Uterus (tissue), 4 donors: ENCODE data around the gene EBP. TPM values are rescaled to one million over a fixed set of nuclear protein-coding genes. Genes with fewer than 3 reads are reported as not detected.

Experiments
- DNase-seq, 2 donors: peaks; one replicate each; pipeline ENCODE4 v3.0.0-alpha.2; 2019 to 2020
- H3K27ac ChIP-seq, 2 donors: fragments of 200-600 bp; sonication (generic); 1 replicate in 1 of 2; 2 replicates in 1 of 2; pipeline ENCODE4 v1.5.1; 2016 to 2018
- H3K27me3 ChIP-seq, 2 donors: fragments of 200-600 bp; sonication (generic); one replicate each; pipeline ENCODE4 v1.5.1; 2018 to 2019; ENCODE audit warnings: control low read depth in 1 of 2
- H3K36me3 ChIP-seq, 2 donors: fragments of 200-600 bp; sonication (generic); one replicate each; pipeline ENCODE4 v1.5.1; 2019; ENCODE audit warnings: control low read depth in 1 of 2
- H3K4me1 ChIP-seq, 2 donors: fragments of 200-600 bp; sonication (generic); one replicate each; pipeline ENCODE4 v1.5.1; 2018 to 2019; ENCODE audit warnings: control low read depth in 1 of 2
- H3K4me3 ChIP-seq, 2 donors: fragments of 200-600 bp; sonication (generic); 1 replicate in 1 of 2; 2 replicates in 1 of 2; pipeline ENCODE4 v1.5.1; 2018 to 2019; ENCODE audit warnings: mild to moderate bottlenecking in 1 of 2
- H3K9me3 ChIP-seq, 2 donors: fragments of 200-600 bp; sonication (generic); one replicate each; pipeline ENCODE4 v1.5.1; 2019; ENCODE audit warnings: control low read depth in 1 of 2
- POLR2A ChIP-seq, 2 donors: fragments of 450-650 bp; IDR thresholded peaks; one replicate each; pipeline ENCODE4 v1.6.1; 2016; ENCODE audit warnings: antibody characterized with exemption in 2 of 2, mild to moderate bottlenecking in 1 of 2, moderate library complexity in 1 of 2
- intact Hi-C: fragments of 100-400 bp; cut with DNase I; formaldehyde crosslinking; loops from one replicate; pipeline ENCODE4 v1.15.1; 2023; ENCODE audit warnings: low total_unique reads
- total RNA-seq, 4 donors: library from RNA; depleted of rRNA in 3 of 4; stranded (reverse); fragments of >200 nt in 3 of 4; gene quantifications; one replicate each; pipeline versions ENCODE4 v1.1.0 to v1.2.4, GENCODE V29; 2014 to 2023
- TF ChIP-seq, protein P1 (sequence below), 4 experiments: fragments of 200-600 bp in 2 of 4; fragments of 450-650 bp in 2 of 4; sonication (generic) in 2 of 4; IDR thresholded peaks; one replicate each; pipeline ENCODE4 v1.5.1; 2016 to 2019; ENCODE audit warnings: antibody characterized with exemption in 4 of 4, mild to moderate bottlenecking in 2 of 4, moderate library complexity in 1 of 4
- donor health status: DM: yes; HTN: yes; CAD: no.

The EBP gene
- total RNA-seq, 4 donors from 2014 or later, result 2.4 to 23.0 (median 22.1) TPM; not detected in 1

GRCh38 chrX:48559636-48560035 lies 38.0 kb downstream of the EBP start:
- no peaks in the 10 kb centered on the region for H3K36me3 ChIP-seq
- no peaks in the 10 kb centered on the region for H3K4me1 ChIP-seq
- TF ChIP-seq, protein P1, sequence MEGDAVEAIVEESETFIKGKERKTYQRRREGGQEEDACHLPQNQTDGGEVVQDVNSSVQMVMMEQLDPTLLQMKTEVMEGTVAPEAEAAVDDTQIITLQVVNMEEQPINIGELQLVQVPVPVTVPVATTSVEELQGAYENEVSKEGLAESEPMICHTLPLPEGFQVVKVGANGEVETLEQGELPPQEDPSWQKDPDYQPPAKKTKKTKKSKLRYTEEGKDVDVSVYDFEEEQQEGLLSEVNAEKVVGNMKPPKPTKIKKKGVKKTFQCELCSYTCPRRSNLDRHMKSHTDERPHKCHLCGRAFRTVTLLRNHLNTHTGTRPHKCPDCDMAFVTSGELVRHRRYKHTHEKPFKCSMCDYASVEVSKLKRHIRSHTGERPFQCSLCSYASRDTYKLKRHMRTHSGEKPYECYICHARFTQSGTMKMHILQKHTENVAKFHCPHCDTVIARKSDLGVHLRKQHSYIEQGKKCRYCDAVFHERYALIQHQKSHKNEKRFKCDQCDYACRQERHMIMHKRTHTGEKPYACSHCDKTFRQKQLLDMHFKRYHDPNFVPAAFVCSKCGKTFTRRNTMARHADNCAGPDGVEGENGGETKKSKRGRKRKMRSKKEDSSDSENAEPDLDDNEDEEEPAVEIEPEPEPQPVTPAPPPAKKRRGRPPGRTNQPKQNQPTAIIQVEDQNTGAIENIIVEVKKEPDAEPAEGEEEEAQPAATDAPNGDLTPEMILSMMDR (IDR thresholded peaks at IDR 0.05), result no peak
- no peak for TF ChIP-seq POLR2A (IDR thresholded peaks at IDR 0.05)
- H3K27me3 ChIP-seq, result no peaks in the 10 kb centered on the region
- H3K27ac ChIP-seq, result no peak overlapping the region
- H3K9me3 ChIP-seq, result no peaks in the 10 kb centered on the region
- intact Hi-C loops, result no loop called here
- no peak for DNase-seq
- H3K4me3 ChIP-seq, result no peak overlapping the region

DNA sequence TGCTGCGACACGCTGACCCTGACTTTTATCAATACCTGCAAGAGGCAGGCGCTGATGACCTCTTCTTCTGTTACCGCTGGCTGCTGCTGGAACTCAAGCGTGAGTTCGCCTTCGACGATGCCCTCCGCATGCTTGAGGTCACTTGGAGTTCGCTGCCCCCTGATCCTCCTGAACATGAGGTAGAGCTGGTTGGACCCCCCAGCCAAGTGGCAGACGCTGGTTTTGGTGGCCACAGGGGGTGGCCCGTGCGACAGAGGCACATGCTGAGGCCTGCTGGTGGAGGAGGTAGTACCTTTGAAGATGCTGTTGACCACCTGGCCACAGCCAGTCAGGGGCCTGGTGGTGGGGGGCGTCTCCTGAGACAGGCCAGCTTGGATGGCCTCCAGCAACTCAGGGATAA lies 38.4 kb downstream of the EBP start:
- intact Hi-C loops, result no loop called here
- no peak overlapping the region for H3K4me3 ChIP-seq
- no peak for TF ChIP-seq POLR2A (IDR thresholded peaks at IDR 0.05)
- TF ChIP-seq, protein P1 (IDR thresholded peaks at IDR 0.05), result no peak
- no peaks in the 10 kb centered on the region for H3K27me3 ChIP-seq
- no peak overlapping the region for H3K27ac ChIP-seq
- H3K4me1 ChIP-seq, result no peaks in the 10 kb centered on the region
- DNase-seq, result no peak
- H3K36me3 ChIP-seq, result no peaks in the 10 kb centered on the region
- H3K9me3 ChIP-seq, result no peaks in the 10 kb centered on the region

- no peak for DNase-seq
- Histone ChIP-seq H3K4me1 (no peaks in the 10 kb centered on the region), H3K36me3 (no peaks in the 10 kb centered on the region), H3K27me3 (no peaks in the 10 kb centered on the region), H3K27ac (no peak overlapping the region), H3K4me3 (no peak overlapping the region), H3K9me3 (no peaks in the 10 kb centered on the region)
- TF ChIP-seq POLR2A (IDR thresholded peaks at IDR 0.05), result no peak
- TF ChIP-seq, protein P1 (IDR thresholded peaks at IDR 0.05), result no peak
- intact Hi-C loops, result no loop called here
These were observed 39.1 kb downstream of the EBP start for GRCh38 chrX:48560681-48561080.

- no peak for DNase-seq
- Histone ChIP-seq H3K4me3 (no peak overlapping the region), H3K27me3 (no peaks in the 10 kb centered on the region), H3K4me1 (no peaks in the 10 kb centered on the region), H3K36me3 (no peaks in the 10 kb centered on the region), H3K27ac (no peak overlapping the region), H3K9me3 (no peaks in the 10 kb centered on the region)
- TF ChIP-seq, protein P1 (IDR thresholded peaks at IDR 0.05), result no peak
- TF ChIP-seq POLR2A (IDR thresholded peaks at IDR 0.05), result no peak
- intact Hi-C loops, result no loop called here
These were observed 48.4 kb downstream of the EBP start for GRCh38 chrX:48569958-48570357.

GRCh38 chrX:48573690-48574269 lies 52.2 kb downstream of the EBP start:
- H3K27ac ChIP-seq, result peak overlapping the region; percentile 93 to 98
- H3K4me3 ChIP-seq, result peak overlapping the region; percentile 50 to 74
- H3K27me3 ChIP-seq, result no peaks in the 10 kb centered on the region
- TF ChIP-seq, protein P1 (IDR thresholded peaks at IDR 0.05), result no peak
- TF ChIP-seq POLR2A (IDR thresholded peaks at IDR 0.05), result no peak
- H3K9me3 ChIP-seq, result no peaks in the 10 kb centered on the region
- H3K4me1 ChIP-seq, result no peaks in the 10 kb centered on the region
- DNase-seq, result peak; percentile 37 to 48
- intact Hi-C loops, result no loop called here
- H3K36me3 ChIP-seq, result no peaks in the 10 kb centered on the region
